Measurements from ENCODE around the gene KIF16B.
A peak's percentile ranks its signal among the peaks of the same experiment; 100 is the strongest.
"Not testable (repeated sequence)": the region's sequence is repeated elsewhere in the genome, so short reads cannot be mapped to it uniquely, and the experiment has no call there.

Gene KIF16B

DNA sequence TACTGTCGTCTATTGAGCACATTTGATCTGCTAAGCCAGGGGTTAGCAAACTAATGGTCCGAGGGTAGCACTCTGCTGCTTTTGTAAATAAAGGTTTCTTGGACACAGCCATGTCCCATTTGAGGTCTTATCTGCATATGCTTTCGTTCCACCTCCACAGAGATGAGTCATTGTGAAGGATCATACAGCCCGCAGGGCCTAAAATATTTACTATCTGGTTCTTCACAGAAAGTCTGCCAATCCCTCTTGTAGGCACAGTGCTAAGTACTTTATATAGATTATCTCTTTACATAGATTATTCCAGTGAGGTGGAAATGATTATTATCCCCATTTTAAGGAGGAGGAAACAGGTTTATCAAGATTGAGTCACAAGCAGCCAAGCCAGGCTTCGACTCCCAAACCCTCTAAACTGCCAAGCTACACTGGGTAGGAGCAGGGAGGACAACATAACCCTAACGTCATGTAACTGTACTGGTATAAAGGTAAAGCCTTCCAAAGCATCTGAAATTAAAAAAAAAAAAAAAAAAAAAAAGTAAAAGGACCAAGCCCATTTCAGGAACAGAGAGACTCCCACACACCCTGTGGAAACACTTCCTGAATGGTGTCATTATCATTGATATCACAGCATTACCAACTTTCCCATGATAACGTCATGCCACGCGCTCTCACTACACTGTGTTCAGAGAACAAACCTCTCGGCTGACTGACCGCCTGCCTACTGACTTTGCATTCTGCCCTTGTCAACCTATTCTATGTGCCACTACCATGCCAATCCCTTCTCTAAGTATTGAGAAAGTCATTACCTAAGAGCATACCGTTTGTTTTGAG is 101.0 kb downstream of the KIF16B start:
- no peak for DNase-seq

DNA sequence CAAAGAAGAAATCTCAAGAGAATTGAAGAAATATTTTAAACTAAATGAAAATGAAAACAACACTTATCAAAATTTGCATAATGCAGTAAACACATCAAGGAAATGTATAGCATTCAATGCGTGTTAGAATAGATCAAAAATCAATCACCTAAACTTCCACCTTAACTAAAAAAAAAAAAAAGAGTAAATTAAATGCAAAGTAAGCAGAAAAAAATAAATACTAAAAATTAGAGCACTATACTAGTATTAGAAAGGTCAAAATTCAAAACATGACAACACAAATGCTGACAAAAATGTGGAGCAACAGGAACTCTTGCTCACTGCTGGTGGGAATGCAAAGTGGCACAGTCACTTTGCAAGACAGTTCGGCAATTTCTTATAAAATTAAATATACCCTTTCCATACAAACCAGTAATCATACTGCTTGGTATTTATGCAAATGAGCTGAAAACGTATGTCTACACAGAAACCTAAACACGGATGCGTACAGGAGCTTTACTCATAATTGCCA is 103.8 kb downstream of the KIF16B start:
- DNase-seq = no peak

DNA sequence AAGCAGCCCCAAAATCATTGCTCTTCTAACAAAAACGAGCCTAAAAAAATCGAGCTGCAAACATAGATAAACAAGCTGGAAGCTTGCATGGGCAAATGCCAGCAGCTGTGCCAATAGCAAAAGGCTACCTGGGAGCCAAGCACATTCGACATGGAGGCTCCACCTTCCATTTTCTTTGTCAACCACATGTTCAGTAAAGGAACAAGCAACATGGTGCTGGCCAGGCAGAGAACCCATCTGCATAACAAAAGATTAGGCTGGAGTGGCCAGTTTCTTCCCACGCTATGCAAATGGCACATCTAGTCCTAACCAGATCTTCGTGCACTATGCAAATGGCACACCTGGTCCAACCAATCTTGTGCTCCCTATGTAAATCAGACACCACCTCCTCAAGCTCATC is 110.5 kb downstream of the KIF16B start:
- DNase-seq = no peak

DNA sequence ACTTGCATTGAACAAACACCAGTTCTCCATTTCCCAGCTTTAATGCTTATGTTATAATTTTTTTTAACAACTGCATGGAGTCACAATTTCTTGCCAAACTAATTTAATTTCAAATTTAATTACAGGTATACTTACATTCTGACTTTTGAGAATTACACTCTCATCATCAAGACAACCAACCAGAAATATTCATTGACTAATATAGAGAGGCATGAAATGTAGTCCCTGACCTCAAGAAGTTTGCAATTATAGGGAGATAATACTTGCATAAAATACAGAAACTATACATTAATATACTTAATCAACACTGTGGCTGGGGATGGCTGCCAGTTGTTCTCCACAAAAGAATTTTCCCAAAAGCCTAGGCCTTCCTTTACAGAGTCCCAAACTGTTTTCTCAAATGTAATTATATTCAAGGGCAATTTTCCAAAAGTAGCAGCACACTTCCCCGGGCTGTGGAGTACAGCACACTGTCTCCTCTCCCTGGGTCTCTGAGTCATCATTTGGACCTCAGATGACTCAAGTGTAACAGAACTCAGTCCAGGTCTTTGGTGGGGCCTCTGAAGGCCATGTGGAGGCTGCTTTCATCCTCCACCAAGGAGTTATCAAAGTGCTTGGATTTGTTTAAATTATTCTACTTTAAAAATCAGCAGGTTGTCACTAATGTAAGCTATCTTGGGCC is 114.1 kb downstream of the KIF16B start:
- no peak for DNase-seq

DNA sequence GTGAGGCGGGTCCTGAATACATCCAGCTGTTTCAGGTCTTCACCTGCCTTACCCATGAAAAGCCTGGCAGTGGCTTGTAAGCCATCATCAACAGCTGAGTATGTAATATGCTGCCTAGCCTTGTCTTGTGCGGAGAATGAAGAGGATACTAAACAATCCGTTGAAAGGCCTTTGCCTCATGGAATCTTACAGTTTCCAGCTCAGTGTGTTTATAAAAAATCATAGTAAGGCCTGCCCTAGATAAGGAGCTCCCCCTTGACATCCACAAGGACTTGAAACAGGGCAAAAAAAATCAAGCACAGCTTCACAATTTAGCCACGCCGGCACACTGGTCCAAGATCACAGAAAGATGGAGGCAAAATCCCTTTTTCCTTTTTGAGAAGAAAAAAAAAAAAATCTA is 115.7 kb downstream of the KIF16B start:
- no peak for DNase-seq

DNA sequence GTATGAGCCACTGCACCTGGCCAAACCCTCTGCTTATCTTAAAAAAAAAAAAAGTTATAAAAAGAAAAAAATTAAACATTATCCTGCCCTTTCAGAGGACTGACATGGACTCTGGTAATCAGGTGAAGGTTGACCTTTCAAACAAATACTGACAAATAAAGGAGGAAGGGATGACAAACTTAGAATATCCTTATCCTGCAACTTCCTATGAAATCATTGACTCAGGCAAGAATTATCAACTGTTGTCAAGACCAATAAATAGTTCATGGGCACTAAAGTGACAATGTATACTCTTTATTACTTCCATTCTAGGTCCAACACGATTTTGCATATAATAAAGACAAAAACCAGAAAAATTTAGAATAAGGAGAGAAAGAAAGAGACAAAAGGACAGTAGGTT is 117.9 kb downstream of the KIF16B start:
- DNase-seq = no peak

DNA sequence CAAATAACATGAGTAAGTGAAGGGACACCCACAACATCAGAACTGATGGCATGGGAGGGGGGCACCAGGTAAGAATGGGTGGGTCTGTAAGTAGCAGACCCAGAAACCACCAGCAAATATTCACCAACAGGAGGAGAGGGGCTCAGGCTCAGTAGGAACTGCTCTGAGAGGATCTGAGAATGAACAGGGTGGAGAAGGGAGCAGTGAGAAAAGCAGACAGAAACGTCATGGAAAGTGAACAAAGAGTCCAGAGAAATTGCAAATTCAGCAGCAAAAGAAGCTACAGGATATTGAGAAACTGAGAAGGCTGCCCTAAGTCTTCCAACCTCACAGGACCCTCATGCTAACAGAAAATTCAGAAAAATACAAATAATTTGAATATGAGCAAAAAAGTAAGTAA is 121.3 kb downstream of the KIF16B start:
- DNase-seq = no peak

DNA sequence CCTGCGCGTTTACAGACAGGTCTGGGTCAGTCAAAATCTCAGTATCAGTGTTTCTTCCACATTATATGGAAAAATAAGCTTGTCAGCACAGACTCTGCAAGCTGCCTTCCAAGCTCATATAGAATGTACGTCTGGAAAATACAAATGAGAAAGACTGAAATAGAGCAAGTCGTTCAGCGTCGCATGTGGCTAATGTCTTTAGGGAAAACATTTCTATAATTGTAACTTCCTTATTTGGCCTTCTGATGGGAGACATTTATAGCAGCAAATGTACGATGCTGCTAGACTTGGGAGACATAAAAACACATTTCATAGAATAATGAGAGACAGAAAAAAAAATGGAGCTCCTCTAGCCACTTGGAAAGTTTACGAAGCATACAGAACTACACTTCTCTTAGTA is 122.2 kb downstream of the KIF16B start:
- DNase-seq = no peak

DNA sequence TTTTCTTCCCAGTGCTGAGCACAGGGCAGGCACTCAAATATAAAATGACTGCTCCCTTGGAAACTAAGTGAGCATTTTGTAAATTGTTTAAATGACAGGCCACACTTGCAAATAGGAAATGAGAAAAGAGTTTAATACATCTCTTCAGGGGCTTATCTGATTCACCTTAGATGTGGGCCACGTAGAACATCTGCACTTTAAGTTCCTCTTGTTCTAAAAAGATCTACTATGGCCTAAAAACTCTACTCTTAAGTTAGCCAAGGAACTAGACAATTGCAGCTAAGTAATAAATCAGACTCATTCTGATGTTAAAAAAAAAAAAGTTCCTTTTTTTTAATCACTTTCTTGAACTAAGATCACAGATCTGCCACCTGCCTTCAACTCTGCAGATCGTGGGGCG is 126.3 kb downstream of the KIF16B start:
- DNase-seq = no peak

DNA sequence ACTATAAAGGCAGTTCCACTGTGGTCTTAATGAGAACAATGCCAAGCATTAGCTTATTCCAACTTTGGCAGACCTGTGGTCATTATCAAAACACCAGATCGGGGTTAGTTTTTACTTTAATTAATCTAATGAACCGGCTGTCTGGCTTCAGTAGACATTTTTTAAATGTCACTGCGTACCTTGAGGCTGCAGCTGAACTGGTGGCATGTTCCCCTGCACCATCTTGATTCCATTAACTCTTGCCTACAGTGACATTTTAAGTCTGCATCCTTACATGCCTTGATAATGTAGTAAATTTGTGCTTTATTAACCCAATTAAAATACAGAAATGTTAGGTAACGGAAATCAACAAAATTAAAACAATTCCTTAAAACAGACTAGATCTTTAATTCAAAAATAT is 127.0 kb downstream of the KIF16B start:
- DNase-seq = no peak

DNA sequence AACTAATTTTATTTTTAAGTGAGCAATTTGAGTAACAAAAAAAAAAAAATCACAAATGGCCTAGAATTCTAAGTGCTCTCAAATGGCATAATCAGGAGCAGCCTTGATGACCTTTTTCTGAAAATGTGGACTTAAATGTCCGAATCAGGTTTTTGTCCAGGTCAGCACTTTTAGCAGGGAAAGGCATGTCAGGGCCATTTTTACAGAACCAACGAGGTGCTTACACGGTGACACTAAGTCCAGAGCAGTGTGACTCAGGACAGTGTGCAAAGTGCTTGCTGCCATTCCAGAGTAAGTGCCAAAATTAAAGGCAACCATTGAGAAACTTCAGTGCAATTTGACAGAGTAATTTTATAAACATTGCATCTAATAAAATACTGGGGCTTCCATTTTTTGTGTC is 127.8 kb downstream of the KIF16B start:
- DNase-seq = no peak

DNA sequence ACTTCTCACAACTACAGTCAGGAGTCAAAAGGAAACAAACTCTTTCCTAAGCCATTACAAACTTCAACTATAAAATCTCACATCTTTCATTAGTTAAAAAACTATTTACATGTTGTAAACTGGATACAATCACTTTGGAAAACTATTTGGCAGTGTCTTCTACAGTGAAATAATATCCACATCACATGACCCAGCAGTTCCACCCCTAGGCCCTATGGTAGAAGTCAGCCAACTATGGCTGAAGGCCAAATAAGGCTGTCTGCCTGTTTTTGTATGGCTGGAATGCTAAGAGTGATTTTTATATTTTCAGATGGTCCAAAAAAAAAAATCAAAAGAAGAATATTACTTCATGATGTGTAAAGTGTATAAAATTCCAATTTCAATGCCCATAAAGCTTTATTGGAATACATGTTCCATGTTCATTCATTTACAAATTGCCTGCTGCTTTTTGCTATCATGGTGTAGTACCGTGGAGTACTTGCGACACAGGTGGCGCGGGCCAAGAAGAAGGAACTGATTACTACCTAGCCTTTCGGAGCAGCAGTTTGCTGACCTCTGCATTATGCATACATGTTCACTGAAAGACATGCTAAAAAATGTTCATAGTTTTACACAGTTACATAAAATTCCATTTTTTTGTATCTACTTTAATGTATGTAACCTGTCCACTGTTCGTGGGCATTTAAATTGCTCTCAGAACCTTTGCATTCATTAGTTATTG is 129.0 kb downstream of the KIF16B start:
- no peak for DNase-seq

DNA sequence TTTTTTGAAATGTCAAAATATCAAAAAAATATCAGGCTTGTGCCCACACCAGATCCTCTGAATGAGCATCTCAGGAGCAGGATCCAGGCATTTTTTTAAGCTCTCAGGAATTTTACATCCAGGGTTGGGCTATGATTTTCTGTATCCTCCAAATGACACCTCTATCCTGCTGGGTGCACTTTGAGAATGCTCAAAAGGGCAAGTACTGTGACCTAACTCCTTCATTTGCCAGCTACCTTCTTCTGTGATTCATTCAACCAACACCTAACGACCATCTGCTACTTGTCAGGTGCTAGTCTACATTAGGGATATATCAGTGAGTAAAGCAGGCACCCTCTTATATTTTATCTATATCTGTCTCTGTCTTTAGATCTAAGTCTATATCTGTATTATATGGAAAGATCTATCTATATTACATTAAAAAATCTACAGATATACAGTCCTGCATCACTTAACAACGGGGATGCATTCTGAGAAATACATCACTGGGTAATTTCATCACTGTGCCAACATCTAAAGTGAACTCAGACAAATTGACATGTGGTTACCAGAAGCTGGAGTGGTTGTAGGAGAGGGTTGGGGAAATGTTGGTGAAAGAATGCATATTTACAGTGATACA is 131.6 kb downstream of the KIF16B start:
- DNase-seq = no peak

DNA sequence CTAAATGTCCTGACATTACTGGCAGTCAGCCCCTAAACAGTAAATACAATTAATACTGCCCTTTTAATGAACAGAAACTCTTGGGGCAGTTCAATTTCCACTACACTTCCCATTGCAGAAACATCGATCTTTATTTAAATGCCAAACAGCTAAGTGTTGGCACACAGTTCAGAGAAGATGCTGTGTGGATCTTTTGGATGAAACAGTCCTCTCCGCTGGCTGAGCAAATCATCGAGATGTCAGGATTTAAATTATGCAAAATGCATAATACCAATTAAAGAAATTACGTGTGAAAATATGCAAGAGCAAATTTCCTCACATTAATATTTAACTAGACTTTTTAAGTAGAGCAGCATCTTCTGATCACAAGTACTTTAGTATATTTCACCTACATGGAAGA is 132.6 kb downstream of the KIF16B start:
- no peak for DNase-seq

DNA sequence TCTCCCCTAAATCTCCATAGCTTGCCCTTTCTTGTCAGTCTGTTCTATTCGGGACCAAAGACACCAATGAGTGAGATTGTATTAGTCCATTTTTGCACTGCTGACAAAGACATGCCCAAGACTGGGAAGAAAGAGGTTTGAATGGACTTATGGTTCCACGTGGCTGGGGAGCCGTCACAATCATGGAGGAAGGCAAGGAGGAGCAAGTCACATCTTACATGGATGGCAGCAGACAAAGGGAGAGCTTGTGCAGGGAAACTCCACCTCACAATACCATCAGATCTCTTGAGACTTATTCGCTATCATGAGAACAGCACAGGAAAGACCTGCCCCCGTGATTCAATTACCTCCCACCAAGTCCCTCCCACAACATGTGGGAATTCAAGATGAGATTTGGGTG is 133.7 kb downstream of the KIF16B start:
- not testable (repeated sequence) for DNase-seq

DNA sequence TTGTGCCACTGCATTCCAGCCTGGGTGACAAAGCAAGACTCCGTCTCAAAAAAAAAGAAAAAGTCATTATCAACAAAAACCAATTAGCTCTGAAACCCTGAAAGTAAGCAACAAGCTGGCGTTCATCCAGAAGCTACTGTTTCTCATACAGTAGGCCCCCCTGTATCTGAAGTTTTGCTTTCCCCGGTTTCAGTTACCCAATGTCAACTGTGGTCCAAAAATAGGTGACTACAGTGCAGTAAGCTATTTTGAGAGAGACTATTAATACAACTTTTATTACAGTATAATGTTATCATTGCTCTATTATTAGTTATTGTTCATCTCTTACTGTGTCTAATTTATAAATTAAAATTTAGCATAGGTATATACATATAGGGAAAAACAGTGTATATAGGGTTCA is 135.1 kb downstream of the KIF16B start:
- DNase-seq = no peak

DNA sequence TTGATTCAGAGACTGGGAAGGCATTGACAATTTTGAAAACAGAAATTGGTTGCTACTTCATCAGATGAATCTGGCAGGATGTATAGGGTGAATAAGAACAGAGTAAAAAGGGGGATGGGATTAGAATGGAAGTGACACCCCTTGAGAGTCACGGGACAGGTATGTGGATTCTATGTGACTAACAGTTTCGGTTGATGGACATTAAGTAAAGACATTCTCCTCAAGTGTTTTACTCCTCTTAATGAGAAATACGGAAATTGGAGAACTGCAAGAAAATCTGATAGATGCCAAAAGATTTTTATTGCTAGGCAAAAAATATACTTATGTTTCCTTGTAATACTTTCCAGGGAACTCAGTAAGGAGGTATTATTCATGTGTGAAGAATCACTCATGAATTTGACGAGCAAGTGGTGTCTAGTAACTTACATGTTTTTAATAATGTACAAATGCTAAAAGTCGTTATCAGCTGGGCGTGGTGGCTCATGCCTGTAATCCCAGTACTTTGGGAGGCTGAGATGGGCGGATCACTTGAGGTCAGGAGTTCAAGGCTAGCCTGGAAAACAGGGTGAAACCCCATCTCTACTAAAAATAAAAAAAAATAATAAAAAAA is 135.8 kb downstream of the KIF16B start:
- DNase-seq = no peak

DNA sequence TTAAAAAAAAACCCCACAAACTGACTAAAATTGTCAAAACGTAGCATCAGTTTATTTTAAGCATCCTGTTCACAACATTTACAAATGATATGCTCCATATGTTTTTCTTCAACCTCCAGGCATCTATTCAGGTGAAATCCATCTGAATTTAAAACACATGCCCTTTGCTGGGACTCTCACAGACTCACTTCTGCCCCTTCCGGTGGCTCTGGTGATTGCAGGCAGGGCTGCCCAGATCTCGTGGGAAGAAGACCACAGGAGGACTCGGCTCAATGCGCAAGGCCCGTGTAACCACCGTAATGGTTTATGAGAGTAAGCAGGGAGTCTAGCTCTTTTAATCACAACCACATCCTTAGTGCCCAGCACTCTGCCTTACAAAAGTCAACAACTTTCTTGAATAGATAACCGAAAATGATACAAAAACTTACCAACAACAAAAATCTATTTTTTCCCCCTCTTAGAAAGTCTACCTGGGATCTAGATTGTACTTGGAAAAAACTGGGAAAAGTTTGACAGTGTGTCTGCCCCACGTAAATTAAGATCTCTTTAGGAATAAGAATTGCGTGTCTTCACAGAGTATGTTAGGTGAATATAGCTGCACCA is 139.1 kb downstream of the KIF16B start:
- DNase-seq = peak; percentile 74 to 80

DNA sequence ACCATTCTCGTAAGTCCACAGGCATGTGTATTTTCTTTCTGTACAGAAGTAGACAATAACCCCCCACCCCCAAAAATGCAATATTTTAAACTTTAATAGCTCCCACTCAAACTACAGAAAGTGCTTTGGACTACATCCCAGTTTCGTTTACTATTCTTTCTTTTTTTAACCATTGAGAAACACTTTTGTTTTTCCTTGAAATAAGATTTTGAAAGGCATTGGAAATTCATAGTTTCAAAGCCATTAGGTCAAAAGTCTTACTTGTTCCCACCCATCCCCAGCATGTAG is 140.0 kb downstream of the KIF16B start:
- no peak for DNase-seq

DNA sequence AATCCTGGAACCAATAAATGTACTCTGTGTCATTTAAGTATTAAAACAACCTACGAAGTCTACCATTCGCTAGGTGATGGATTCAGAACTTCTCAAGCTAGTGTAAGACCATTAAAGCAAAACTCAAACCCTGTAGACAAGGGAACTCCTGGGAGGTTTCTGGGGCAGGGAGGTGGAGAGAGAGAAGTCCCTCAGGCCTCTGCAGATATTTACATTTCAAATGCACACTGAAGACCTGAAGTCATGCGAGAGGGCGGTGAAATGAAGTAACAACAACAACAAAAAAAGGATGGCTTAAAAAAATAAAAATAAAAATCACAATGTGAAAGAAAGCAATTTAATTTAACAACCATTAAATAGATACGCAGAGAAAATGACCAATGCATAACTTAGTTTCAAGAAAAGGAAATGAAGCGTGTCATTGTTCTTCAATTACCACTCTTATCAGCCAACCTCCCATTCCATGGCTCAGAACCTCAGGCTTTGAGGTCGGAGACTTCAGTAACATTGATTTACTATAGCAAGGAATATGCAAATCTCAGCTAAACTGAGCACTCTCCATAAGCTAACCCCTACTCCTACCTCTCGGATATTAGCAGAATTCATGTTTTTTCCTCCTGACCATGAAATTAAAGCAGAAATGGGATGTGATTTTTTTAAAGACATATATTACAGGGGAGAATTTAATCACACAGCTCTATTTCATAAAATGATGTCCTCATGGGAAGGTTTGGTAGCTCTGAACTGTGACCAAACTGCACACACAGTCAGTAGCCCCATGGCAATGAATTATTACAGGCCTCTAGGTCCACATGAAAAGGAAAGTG is 140.6 kb downstream of the KIF16B start:
- DNase-seq = no peak

DNA sequence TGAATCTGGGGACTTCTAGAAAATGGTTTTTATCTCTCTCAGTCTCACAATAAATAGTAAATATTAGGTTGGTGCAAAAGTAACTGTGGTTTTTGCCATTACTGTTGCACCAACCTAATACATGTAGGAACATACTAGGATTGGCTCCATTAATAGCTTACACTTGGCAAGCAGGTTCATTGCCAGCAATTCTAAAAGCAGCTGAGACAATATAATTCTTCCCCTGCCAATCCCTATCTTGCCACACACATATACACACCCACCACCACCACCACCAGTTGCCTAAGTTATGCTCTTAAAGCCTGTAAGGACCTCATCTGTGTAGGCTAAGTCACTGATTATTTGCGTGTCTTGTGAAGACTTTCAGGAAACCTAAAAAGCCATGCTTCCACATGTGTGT is 145.1 kb downstream of the KIF16B start:
- DNase-seq = no peak

DNA sequence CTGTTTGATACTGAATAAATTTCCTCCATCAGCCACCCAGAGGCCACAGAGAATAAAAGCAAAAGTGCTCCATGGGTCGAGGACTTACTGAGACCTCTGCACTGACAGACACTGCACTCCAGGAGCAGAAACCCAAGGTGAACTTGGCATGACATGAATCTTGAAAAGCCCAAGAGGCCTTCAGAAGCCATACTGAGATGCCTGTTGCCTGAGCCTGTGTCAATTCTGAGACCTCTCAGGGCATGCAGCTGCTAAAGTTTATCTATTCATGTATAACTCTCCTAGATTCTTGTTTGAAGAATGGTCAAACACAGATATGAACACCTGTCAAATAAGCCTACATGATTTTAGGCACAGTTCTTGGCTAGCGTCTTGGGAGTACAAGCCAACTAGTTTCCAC is 145.7 kb downstream of the KIF16B start:
- DNase-seq = no peak
